Femur (tissue), 1 donor: ENCODE data around the gene HK1.

Source experiments
- DNase-seq: peaks from one replicate; pipeline ENCODE4 v3.0.0-alpha.2; 2017

Gene HK1

GRCh38 chr10:69382382-69383117, 104.3 kb downstream of the HK1 start:
- DNase-seq, result no peak

- no peak for DNase-seq
These were observed 105.3 kb downstream of the HK1 start for GRCh38 chr10:69383558-69383957.

- DNase-seq, result no peak
These were observed 106.0 kb downstream of the HK1 start for GRCh38 chr10:69384320-69384719.

GRCh38 chr10:69385454-69386350, 107.4 kb downstream of the HK1 start:
- DNase-seq, result no peak

- DNase-seq, result no peak
These were observed 109.2 kb downstream of the HK1 start for GRCh38 chr10:69387500-69387899.

GRCh38 chr10:69388488-69388887, 110.2 kb downstream of the HK1 start:
- DNase-seq, result no peak

- peak; percentile 50 for DNase-seq
These were observed 111.7 kb downstream of the HK1 start for GRCh38 chr10:69389827-69390490.

- no peak for DNase-seq
These were observed 112.9 kb downstream of the HK1 start for GRCh38 chr10:69391158-69391557.

- peak; percentile 89 for DNase-seq
These were observed 114.2 kb downstream of the HK1 start for GRCh38 chr10:69392481-69393000.

GRCh38 chr10:69394020-69394419, 115.7 kb downstream of the HK1 start:
- no peak for DNase-seq

GRCh38 chr10:69397972-69398371, 119.7 kb downstream of the HK1 start:
- DNase-seq, result no peak

- DNase-seq, result no peak
These were observed 120.2 kb downstream of the HK1 start for GRCh38 chr10:69398466-69398865.

GRCh38 chr10:69400936-69401335, 122.6 kb downstream of the HK1 start:
- DNase-seq, result no peak

- DNase-seq, result no peak
These were observed 123.1 kb downstream of the HK1 start for GRCh38 chr10:69401416-69401815.

- DNase-seq, result no peak
These were observed 124.1 kb downstream of the HK1 start for GRCh38 chr10:69402386-69402785.

GRCh38 chr10:69403066-69403465, 124.8 kb downstream of the HK1 start:
- DNase-seq, result no peak

- no peak for DNase-seq
These were observed 125.2 kb downstream of the HK1 start for GRCh38 chr10:69403519-69403918.

GRCh38 chr10:69404786-69405185, 126.5 kb downstream of the HK1 start:
- no peak for DNase-seq

GRCh38 chr10:69405221-69405620, 126.9 kb downstream of the HK1 start:
- no peak for DNase-seq

- DNase-seq, result peak; percentile 60
These were observed 128.1 kb downstream of the HK1 start for GRCh38 chr10:69406302-69406811.

GRCh38 chr10:69406816-69407580, 128.7 kb downstream of the HK1 start:
- DNase-seq, result no peak

GRCh38 chr10:69407621-69408301, 129.5 kb downstream of the HK1 start:
- DNase-seq, result no peak
